Measurements from ENCODE around the gene SLC25A3.

GRCh38 chr12:98579835-98580234 is 13.7 kb upstream of the SLC25A3 start:
- TF ChIP-seq POLR2AphosphoS5 (IDR thresholded peaks at IDR 0.05): no peak
- no peak for TF ChIP-seq POLR2A (IDR thresholded peaks at IDR 0.05)
- TF ChIP-seq CTCF (IDR thresholded peaks at IDR 0.05): no peak

All from sigmoid colon (tissue), 4 donors.